T-helper 1 cell (primary cell): ENCODE data around the gene SOX9.

Source experiments
- DNase-seq, 5 donors: peaks; one replicate each; pipeline ENCODE4 v3.0.0-alpha.2; 2012 to 2020
- total RNA-seq, 4 donors: gene quantifications; one replicate each; lab custom pipeline; 2026; lab: John Stamatoyannopoulos, UW

SOX9 gene
- total RNA-seq = 0 to 0.12 (median 0) reads per million in 4 donors

GRCh38 chr17:72120642-72121163 lies at the start of gene SOX9:
Gene SOX9 (plus strand): TSS chr17:72121020. CDS start chr17:72121392, 372 bp downstream.
- no peak for DNase-seq

GRCh38 chr17:72071330-72071729 lies 49.5 kb upstream of the SOX9 start:
- no peak for DNase-seq

- no peak for DNase-seq
Observed at GRCh38 chr17:72075995-72076677, 44.7 kb upstream of the SOX9 start.

DNA sequence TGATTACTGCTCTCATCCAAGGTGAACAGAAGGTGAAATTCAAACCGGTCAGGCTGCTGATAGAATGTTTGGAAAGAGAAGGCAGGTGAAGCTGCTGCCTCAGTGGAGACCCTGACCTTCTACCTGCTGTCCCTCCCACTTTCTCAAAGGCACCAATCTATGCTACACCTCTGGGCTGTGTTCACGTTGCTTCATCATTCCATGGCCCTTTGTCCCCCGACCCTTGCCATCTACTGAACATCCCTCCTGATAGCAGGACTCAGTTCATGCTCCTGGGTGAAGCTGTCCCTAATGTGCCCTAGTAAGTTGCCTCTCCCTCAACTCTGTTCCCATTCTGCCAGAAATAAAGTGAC lies 44.2 kb upstream of the SOX9 start:
- no peak for DNase-seq

DNA sequence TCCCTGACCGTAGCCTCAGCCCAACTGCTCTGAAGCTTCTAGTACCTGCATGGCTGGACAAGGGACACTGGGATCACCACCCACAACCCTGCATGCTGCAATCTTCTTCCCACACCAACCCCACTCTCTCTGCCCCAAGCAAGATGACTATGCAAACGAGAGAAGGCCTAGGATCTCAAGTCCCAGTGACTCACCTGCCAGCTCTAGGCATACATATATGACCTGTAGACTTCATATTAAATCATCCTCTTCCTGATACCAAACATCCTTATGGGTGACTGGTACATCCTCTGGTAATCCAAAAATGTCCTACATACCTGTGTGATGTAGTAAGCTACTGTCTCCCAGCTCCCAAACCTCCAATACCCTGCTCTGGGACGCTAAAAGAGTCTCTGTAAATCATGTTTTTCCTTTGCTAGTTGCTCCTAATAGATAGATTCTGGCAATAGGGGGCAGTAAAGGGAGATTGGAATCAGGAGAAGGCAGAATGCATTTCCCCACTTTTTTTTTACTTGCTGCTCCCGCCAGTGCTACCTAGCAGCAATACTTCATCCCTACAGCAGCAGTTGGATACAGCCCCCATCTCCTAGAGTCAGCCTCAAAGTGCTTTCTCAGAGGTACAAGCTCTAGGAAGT lies 43.4 kb upstream of the SOX9 start:
- DNase-seq = no peak

- DNase-seq = no peak
Observed at GRCh38 chr17:72079700-72080099, 41.1 kb upstream of the SOX9 start.

- no peak for DNase-seq
Observed at GRCh38 chr17:72087876-72088275, 32.9 kb upstream of the SOX9 start.

- no peak for DNase-seq
Observed at GRCh38 chr17:72089453-72089987, 31.3 kb upstream of the SOX9 start.

DNA sequence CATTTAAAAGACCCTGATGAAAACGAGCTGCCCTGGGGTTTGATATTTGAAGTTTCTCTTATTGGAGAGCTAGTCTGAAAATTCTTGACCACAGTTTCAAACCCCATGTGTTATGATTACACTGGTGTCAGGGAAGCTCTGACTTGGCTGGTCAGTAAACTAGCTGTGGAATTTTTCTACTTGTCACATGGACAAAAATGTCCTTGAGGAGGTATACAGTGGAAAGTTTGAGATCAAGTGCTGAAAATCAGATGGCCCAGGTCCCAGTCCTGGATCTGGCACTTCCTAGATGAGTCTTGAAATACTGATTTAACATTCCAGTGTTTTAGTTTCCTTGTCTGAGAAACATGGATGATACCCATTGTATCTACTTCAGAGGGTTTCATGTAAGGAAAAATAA lies 30.7 kb upstream of the SOX9 start:
- no peak for DNase-seq

DNA sequence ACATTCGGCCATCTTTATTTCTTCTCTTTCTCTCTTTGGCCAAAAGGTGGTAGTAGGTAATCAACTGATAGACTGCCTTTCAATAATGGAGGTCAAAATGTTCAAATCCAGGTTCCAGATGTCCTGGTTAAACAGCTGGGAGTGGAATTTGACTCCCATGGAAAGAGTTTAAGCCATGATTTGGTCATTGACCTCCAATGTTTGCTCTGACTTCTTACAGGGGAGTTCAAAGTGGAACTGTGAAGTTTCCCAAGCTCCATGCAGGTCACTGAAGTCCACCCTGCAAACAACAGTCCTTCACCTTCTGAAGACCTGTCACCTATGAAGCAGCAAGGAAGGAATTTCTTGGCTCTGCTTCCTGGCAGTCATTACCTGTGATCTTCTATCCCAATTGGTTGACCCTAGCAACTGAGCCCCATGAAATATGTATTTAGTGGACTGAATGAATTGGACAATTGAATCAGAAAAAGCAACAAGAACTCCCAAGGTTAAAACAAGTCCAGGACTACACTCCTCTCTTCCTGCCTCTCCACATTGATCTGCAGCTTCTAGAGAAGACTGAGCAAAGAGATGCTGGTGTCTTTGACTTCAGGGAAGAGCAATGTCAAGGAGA lies 28.0 kb upstream of the SOX9 start:
- no peak for DNase-seq

- DNase-seq = no peak
Observed at GRCh38 chr17:72093707-72094106, 27.1 kb upstream of the SOX9 start.

DNA sequence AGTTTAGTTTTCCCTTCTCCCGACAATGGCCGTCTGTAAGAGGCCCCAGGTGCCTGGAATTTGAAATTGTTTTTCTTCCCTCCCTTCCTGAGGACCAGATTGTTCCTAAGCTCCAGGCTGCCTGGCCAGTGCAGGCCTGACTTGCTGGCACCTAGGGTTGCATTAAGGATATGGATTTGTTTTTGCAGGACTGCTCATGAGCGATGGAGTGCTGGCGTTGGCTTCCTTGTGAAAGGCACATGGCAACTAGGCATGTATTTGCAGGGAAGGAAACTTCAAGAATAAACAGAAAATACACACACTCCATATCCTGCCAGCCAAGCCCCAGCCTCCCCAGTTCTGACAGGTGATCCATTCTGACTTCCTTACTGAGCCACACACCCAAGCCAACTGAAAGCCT lies 25.5 kb upstream of the SOX9 start:
- DNase-seq = no peak

DNA sequence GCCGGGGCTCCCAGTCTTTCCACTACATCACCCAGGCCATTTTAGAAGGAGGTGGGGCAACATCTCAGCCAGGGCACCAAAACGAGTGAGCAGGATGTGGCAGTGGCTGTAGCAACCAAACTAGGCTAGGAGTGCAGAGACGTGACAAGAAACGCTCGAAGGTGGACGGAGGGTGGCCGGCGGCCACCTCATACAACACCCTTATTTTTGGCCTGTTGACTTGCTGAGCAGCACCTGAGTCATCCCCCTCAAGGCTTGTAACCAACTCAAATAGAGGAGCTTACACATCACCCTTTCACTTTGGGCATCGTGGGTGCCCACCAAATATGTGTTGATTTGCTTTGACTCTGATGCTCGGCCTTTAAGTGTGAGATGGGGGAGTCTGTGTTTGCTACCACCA lies 23.7 kb upstream of the SOX9 start:
- no peak for DNase-seq

DNA sequence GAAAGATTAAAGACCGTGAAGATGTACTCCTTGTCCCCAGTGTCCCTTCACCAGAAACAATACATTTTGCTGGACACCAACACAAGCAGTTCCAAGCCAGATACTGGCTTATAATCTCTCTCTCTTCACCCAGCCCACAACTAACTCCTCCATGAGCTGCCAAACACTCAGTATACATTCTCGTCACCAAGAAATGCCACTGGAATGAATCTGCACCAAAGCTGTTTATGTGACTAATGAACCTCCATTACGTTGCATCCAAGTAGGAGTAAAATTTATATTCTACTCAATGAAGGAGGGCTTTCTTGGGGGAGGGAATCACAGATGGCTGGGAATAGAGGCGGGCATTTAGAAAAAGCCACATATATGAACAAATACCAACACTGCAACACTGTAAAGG lies 20.9 kb upstream of the SOX9 start:
- DNase-seq = no peak

DNA sequence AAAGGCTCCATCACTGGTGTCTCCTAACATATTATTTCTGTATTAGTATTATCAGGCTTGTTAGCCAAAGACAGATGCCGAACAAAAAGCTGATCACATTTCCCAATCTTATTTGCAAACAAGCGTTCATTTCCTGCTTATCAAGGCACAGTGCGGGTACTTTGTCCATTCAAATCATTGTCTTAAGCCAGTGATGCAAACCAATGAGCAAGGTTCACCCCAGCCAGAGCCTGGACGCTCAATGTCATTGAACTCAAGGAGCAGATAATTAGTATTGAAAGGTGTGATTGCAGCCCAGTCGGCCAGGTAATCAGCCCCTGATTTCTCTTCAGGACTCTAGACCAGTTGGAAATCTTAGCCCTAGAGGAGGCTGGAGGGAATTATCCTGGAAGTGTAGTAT lies 20.4 kb upstream of the SOX9 start:
- DNase-seq = no peak

DNA sequence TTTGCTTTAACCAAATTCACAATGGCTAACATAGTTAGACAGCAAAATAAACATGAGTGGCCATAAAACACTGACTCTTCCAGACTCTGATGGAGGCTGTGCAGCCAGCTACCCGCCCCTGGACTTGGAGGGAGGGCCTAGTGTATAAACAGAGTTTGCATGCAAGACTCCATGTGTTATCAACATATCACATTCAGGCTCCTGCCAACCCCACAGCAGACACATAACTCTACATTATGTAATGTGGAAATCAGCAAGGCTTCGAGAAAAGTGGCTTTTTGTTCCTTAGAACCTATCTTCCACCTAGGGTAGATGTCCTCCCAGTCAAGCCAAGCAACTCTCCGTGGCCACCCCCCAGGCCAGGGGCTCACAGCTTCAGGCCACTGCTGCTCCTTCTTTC lies 19.3 kb upstream of the SOX9 start:
- DNase-seq = no peak

DNA sequence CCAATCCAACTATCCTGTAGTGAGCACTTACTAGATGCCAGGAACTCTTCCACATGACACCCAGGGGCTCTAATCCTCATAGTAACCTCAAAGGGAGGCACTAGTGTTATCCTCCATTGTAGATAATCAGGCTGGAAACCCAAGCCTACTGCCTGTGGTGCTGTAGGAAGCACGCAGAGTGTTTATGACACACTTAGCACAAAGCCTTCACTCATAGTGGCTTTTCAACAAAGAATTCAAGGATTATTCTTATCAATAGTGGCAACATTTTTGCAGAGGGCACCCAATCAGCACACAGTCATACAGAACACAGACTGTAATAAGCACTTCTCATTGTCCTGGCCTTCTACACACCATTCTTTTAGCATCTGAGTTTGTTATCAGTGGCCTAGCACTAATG lies 18.5 kb upstream of the SOX9 start:
- DNase-seq = no peak

GRCh38 chr17:72104164-72104862 lies 16.5 kb upstream of the SOX9 start:
- DNase-seq = no peak

- no peak for DNase-seq
Observed at GRCh38 chr17:72104863-72105234, 16.0 kb upstream of the SOX9 start.

DNA sequence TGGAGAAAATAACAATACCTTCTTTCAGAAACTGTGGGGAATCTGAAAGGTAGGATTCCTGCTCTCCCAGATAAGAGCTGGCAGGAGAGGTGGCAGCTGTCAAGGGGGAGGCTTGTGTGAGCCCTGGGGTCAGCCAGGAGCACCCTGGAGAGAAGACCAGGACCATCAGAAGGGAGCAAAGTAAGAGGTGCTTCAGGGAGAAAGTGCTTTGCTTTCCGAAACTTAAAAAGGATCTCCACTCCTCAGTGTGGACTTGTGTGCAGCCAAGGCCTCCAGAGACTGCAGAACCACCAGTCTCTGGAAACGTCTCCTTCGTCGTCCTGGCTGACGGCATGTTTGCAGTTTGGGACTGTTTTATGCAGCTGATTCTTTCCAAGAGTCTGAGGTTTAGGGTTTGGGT lies 13.7 kb upstream of the SOX9 start:
- DNase-seq = no peak

DNA sequence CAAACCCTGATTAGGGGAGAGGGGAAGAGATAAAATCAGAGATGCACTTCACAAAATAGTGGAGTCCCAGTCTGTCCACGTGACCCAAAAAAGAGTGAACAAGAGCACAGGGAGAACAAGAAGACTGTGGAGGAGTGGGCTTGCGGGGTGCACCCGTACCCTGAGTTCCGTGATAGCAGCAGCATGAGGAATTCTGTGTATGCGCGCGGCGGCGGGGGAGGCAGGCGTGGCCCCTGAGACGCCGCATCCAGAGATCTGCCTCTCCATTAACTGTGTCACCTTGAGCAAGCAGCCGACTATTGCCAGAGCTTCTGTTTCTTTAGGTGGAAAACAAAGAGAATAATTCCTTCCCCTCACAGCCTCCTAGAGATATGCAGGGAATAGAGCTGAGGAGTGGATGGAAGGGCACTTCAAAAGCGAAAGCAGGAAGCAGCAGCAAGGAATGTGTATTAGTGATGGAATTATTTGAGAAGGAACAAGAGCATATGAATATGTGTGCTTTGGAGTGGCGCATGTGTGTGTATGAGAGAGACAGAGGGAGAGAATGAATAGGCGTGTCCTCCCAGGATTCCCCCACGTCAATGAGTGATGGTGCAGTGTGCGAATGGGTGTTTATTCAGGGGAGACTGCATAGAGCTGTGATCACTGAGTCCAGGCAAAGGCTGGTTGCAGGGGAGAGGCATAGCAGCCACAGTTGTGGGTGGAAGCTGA lies 10.4 kb upstream of the SOX9 start:
- no peak for DNase-seq

GRCh38 chr17:72110942-72111318 lies 9.9 kb upstream of the SOX9 start:
- no peak for DNase-seq
